RCC 7860 (cell line): ENCODE measurements around the gene F8.
"Not testable (repeated sequence)": the region's sequence is repeated elsewhere in the genome, so short reads cannot be mapped to it uniquely, and the experiment has no call there.

ENCODE experiments used
- DNase-seq: peaks from one replicate; pipeline ENCODE4 v3.0.0-alpha.2; 2015; ENCODE audit warnings: low spot score
- FAIRE-seq: peaks from 2 replicates; lab custom pipeline; 2012; peaks lifted over from hg19 to GRCh38; lab: Jason Lieb, UNC

Gene F8

GRCh38 chrX:154886069-154886788 lies 136.3 kb downstream of the F8 start, which contains the start of gene F8A1:
Gene F8A1, plus strand, starts transcription at chrX:154886355. Its CDS starts 20 bp downstream, at chrX:154886375.
- FAIRE-seq, DNase-seq: not testable (repeated sequence)

DNA sequence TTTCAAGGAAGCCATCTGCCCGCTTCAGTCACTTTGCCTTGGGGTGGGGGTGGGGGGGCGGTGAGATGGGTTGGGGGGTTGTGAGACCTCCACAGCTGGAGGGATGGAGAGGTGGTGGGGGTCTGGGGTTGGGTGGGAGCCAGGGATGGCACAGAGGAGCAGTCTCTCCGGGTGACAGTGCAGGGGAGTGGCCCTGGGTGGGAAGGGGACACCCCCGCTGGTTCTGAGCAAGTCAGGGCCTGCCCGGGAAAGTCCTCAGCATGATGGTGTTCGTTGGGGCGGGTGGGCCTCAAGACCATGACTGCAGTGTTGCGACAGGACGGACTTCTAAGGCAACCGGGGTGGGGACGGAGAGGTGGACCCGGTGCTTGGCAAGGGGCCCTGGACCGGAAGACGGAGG lies 137.0 kb downstream of the F8 start:
- DNase-seq, FAIRE-seq: not testable (repeated sequence)

GRCh38 chrX:154885057-154885456 lies 137.5 kb downstream of the F8 start:
- not testable (repeated sequence) for FAIRE-seq, DNase-seq

DNA sequence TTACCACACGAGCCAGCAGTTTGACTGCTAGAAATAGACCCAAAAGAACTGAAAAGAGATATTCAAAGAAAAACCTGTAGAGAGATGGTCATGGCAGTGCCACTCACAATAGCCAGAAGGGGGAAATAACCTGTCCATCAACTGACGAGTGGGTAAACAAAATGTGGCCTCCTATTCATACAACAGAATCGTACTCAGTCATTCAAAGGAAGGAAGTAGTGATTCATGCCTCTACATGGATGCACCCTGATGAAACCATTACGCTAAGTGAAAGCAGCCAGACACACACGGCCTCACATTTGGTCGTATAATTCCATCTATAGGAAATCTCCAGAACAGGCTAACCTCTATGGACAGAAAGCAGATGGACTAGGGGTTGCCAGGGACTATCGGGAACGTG lies 138.5 kb downstream of the F8 start:
- FAIRE-seq, DNase-seq: not testable (repeated sequence)

DNA sequence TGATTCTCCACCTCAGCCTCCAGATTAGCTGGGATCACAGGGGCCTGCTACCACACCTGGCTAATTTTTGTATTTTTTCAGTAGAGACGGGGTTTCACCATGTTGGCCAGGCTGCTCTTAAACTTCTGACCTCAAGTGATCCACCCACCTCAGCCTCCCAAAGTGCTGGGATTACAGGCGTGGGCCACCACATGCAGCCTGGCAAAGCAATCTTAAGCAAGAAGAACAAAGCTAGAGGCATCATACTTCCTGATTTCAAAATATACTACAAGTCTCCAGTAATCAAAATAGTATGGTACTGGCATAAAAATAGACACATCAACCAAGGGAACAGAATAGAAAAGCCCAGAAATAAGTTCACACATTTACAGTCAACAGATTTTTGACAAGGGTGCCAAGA lies 149.2 kb downstream of the F8 start:
- no peak for FAIRE-seq
- DNase-seq = no peak

DNA sequence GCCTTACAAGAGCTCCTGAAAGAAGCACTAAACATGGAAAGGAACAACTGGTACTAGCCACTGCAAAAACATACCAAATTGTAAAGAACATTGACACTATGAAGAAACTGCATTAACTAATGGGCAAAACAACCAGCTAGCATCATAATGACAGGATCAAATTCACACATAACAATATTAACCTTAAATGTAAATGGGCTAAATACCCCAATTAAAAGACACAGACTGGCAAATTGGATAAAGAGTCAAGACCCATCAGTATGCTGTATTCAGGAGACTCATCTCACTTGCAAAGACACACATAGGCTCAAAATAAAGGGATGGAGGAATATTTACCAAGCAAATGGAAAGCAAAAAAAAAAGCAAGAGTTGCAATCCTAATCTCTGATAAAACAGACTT lies 154.0 kb downstream of the F8 start:
- FAIRE-seq, DNase-seq: not testable (repeated sequence)

DNA sequence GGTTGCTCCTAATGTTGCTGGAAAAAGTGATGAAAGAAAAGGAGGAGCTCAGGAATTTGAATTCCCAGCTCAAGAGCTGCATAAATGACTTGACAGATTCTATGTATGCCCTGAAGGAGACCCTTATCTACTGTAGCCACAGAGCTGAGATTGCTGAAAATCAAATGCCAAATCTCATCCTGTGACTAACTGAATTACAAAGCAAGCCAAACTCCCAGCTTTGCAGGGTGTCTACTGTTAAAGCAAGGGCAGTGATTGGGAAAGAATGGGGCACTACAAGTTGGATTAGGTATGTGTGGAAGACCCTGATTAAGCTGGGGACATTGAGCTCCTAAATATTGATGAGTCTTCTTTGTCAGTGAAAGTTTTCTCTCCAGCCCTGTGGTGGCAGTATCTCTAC lies 167.3 kb downstream of the F8 start:
- DNase-seq = no peak
- no peak for FAIRE-seq

- FAIRE-seq (no peak), DNase-seq (no peak)
Measured at GRCh38 chrX:154850957-154851611, 171.4 kb downstream of the F8 start.

DNA sequence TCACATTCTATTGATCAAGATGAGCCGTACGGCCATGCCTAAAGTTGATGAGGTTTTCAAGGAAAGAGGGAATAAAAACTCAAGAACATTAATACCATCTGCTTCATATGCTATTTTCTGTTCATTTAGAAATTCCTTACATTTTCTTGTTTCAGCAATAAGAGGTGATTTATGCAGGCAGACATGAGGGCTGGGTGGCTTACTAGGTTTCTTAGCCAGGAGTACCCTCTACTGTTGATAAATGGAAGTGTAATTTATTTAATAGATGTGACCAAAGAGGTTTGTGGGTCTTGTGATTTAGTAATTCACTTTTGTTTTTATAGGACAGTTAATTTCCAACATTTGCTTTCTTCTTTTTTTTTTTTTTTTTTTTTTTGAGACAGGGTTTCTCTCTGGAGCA lies 181.7 kb downstream of the F8 start:
- FAIRE-seq = peak; percentile 85
- peak; percentile 55 for DNase-seq

GRCh38 chrX:154836163-154836562 lies 186.4 kb downstream of the F8 start:
- FAIRE-seq (no peak), DNase-seq (no peak)

DNA sequence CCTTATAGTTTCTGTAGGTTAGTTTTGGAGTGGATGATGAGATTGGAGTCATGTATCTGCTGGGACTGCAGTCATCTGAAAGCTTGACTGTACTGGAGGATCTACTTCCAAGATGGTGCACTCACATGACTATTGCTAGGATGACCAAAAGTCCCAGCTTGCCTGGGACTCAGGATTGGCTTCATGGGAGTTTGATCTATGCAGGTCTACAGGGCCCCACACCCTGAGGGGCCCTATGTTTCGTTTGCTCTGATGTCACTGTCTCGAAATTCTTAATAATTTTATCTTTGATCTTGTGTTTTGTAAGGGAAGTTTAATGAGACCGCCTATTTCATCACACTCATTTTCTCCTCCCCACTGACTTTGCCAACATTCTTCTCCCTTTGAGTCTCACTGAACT lies 188.0 kb downstream of the F8 start, which contains the start of gene SMIM9:
TSS of gene SMIM9 (minus strand) at position 101 of the 400 bp plus-strand sequence. CDS start 3,806 bp downstream, outside the sequence.
- no peak for DNase-seq
- FAIRE-seq = no peak

DNA sequence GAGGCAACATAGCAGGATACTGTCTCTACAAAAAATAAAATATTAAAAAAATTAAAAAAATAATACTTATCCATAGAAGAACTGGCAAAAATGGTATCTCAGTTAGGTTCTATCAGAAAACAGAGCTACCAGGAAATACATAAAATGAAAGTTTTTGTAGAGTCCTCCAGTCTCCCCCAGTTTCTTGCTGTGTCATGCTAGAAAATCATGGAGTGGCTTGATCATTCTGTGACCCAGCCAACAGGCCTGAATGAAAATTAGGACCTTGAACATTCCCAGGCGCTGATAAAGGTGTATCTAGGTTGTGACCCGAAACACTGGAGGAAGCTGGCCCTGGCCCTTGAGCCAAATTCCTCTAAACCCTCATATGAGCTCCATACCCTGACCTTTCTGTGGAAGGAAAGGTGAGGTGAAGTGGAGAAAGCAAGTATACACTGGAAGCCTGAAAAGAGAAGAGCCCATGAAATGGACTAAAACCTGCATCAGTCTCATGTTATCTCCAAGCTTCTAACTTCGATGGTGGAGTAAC lies 188.7 kb downstream of the F8 start:
- DNase-seq (no peak), FAIRE-seq (no peak)

DNA sequence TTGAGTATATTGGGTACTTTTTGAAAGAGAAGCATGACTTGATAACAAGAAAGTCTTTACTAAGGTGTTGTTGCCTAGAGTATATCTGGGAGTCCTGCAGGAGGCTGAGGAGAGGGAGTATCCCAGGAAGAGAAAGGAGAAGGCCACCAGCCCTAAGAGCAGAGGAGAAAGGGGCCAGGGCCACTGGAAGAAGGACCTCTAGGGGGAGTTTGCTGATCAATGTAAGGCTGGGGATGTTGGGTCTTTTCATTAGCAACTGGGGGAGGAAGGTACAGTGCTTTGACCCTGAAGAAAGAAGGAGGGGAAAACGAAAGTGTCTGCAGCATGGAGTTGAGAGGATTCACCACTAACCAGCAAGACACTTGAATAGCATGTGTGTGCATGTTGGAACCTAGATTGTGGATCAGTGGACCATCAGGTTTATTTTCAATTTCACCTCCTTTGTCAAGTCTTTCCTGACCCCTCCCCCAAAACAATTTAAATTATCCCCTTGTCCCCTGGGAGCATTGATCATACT lies 192.5 kb downstream of the F8 start:
- DNase-seq (no peak), FAIRE-seq (no peak)

DNA sequence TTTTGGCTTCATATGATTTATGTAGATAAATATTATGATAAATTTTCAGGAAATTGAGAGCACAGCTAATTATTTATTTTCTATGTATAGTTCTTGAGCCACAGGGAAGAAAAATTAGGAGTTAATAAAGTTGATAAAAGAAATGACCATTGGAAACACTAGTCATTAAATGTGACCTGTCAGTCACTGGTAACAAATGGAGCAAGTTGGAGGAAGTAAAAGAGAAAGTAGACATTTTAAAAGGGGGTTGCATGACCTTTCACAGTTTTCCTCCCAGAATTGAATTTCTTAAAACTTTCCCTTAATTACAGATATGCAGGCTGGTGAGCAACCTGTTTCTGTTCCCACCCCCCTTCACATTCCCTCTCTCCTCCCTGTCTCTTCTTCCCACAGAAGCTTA lies 193.4 kb downstream of the F8 start:
- no peak for DNase-seq
- no peak for FAIRE-seq

- FAIRE-seq (no peak), DNase-seq (no peak)
Measured at GRCh38 chrX:154828016-154828408, 194.5 kb downstream of the F8 start.

DNA sequence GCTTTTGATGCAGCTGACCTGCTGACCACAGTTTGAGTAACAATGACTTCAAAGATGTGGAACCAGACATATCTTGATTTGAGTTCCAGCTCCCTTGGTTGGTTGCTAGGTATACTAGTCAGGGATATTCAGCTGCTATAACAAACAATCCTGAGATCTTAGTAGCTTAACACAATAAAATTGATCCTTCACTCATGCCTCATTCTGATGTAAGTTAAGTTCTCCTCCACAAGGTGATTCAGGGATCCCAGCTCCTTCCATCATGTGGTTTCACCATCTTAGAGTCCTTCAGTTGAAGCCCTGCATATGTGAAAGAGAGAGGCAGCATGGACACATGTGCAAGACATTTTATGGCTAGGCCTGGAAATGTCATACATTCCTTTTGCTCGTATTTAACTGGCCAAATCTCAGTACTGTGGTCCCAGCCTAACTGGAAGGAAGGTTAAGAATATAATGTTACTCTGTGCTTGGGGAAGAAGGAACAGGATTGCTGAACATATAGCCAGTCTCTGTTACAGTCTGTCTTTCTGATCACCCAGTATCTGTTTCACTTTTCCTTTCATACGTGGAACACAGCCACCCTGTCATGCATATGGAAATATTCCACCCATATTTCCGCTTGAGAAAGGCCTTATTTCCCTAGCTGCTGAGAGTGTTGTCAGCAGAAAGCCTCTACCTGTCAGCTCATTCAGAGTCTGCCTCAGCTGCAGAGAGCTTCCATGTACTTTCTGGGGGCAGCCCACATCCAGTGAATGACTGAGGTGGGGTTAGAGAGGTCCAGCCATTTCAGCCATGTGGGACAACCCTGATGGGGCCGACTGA lies 195.1 kb downstream of the F8 start:
- DNase-seq (no peak), FAIRE-seq (no peak)

DNA sequence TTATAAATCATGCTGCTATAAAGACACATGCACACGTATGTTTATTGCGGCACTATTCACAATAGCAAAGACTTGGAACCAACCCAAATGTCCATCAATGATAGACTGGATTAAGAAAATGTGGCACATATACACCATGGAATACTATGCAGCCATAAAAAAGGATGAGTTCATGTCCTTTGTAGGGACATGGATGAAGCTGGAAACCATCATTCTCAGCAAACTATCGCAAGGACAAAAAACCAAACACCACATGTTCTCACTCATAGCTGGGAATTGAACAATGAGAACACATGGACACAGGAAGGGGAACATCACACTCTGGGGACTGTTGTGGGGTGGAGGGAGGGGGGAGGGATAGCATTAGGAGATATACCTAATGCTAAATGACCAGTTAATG lies 196.9 kb downstream of the F8 start:
- FAIRE-seq, DNase-seq: not testable (repeated sequence)

GRCh38 chrX:154824638-154825037 lies 197.9 kb downstream of the F8 start:
- FAIRE-seq (no peak), DNase-seq (no peak)

GRCh38 chrX:154822029-154822428 lies 200.5 kb downstream of the F8 start:
- no peak for FAIRE-seq
- no peak for DNase-seq

- DNase-seq = no peak
- FAIRE-seq = no peak
Measured at GRCh38 chrX:154821523-154821922, 201.0 kb downstream of the F8 start.
